Cardiac muscle cell (in vitro differentiated cells and primary cell): ENCODE measurements around the gene CDH9. TPM values are rescaled to one million over a fixed set of nuclear protein-coding genes. Genes with fewer than 3 reads are reported as not detected.

Experiments used
- DNase-seq, 2 donors: peaks; one replicate each; pipeline versions ENCODE4 v3.0.0 to v3.0.0-alpha.2; 2010 to 2017; ENCODE audit warnings: low read depth in 1 of 2, low spot score in 1 of 2
- H3K27ac ChIP-seq: fragments of 200-600 bp; sonication (generic); 2 replicates; pipeline ENCODE4 v1.5.1; 2016
- H3K27me3 ChIP-seq: fragments of 200-600 bp; sonication (generic); 2 replicates; pipeline ENCODE4 v1.6.0; 2016; ENCODE audit warnings: control low read depth
- H3K36me3 ChIP-seq: fragments of 200-600 bp; sonication (generic); 2 replicates; pipeline ENCODE4 v1.5.1; 2016; ENCODE audit warnings: control low read depth
- H3K4me1 ChIP-seq: fragments of 200-600 bp; sonication (generic); 2 replicates; pipeline ENCODE4 v1.8.1; 2017; ENCODE audit warnings: low read depth, mild to moderate bottlenecking, mixed run types
- H3K4me3 ChIP-seq: fragments of 200-600 bp; sonication (generic); 2 replicates; pipeline ENCODE4 v1.5.1; 2016; ENCODE audit warnings: mild to moderate bottlenecking
- H3K9me3 ChIP-seq: fragments of 200-600 bp; sonication (generic); 2 replicates; pipeline ENCODE4 v1.5.1; 2017; ENCODE audit warnings: low read depth, mild to moderate bottlenecking, control low read depth
- polyA plus RNA-seq: library from polyadenylated mRNA; unstranded; fragments of >200 nt; fragmentation: Nextera tagmentation; extraction: Ambion mirVana; gene quantifications from 2 replicates; pipeline ENCODE4 v1.2.1, GENCODE V29; 2016
- total RNA-seq: library from RNA; depleted of rRNA; stranded (reverse); fragments of >200 nt; gene quantifications from 2 replicates; pipeline ENCODE4 v1.2.3, GENCODE V29; 2016
- TF ChIP-seq, protein P1 (sequence below): IDR thresholded peaks from 2 replicates; pipeline ENCODE4 v1.5.1; 2012; ENCODE audit warnings: low read depth, mild to moderate bottlenecking, low read length

The CDH9 gene
- total and polyA plus RNA-seq, 2 experiments from 2014 or later = not detected

DNA sequence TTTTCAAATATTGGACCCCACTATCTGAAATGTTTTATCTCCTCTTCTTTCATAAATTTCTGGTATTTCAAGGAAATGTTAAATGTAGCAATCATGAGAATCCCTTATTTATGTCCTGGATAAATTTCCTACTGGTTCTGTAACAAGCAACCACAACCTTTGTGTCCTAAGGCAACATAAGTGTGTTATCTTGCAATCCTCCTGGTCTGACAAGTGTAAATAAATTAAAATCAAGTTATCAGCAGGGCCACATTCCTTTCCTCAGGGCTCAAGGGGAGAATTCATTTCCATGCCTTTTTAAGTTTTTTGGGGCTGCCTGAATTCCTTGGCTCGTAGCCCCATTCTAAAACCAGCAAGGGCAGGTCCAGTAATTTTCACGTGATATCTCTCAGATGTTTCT lies 83.2 kb downstream of the CDH9 start:
- Histone ChIP-seq H3K27ac (no peak overlapping the region), H3K4me3 (no peak overlapping the region), H3K4me1 (no peaks in the 10 kb centered on the region), H3K36me3 (no peaks in the 10 kb centered on the region), H3K9me3 (no peaks in the 10 kb centered on the region), H3K27me3 (no peaks in the 10 kb centered on the region)
- TF ChIP-seq, protein P1, sequence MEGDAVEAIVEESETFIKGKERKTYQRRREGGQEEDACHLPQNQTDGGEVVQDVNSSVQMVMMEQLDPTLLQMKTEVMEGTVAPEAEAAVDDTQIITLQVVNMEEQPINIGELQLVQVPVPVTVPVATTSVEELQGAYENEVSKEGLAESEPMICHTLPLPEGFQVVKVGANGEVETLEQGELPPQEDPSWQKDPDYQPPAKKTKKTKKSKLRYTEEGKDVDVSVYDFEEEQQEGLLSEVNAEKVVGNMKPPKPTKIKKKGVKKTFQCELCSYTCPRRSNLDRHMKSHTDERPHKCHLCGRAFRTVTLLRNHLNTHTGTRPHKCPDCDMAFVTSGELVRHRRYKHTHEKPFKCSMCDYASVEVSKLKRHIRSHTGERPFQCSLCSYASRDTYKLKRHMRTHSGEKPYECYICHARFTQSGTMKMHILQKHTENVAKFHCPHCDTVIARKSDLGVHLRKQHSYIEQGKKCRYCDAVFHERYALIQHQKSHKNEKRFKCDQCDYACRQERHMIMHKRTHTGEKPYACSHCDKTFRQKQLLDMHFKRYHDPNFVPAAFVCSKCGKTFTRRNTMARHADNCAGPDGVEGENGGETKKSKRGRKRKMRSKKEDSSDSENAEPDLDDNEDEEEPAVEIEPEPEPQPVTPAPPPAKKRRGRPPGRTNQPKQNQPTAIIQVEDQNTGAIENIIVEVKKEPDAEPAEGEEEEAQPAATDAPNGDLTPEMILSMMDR = no peak
- DNase-seq = peak in 1 of 2 donors; percentile 1

DNA sequence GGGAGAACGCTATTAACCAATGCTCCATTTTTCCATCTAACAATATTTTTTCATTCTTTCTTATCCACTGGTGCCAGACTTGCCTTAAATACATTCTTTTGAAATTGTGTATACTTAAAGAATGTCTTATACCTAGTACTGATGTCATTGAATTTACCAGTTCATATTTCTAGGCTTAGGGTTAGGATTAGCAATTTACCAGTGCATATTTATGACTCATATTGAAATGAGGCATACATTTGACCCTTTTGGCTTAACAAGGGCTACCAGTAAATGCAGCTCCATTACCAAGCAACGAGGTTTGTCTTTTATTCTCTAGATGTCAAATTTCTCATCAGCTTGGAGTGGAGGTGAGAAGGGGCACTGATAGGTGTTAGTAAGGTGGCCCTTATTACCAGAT lies 89.5 kb downstream of the CDH9 start:
- Histone ChIP-seq H3K4me1 (no peaks in the 10 kb centered on the region), H3K27ac (no peak overlapping the region), H3K36me3 (no peaks in the 10 kb centered on the region), H3K9me3 (no peaks in the 10 kb centered on the region), H3K4me3 (no peak overlapping the region), H3K27me3 (no peaks in the 10 kb centered on the region)
- TF ChIP-seq, protein P1 = no peak
- no peak for DNase-seq

GRCh38 chr5:26945901-26946300 lies 92.5 kb downstream of the CDH9 start:
- H3K36me3 ChIP-seq = no peaks in the 10 kb centered on the region
- no peak for DNase-seq
- TF ChIP-seq, protein P1 = no peak
- H3K27me3 ChIP-seq = no peaks in the 10 kb centered on the region
- no peak overlapping the region for H3K27ac ChIP-seq
- H3K4me1 ChIP-seq = no peaks in the 10 kb centered on the region
- no peaks in the 10 kb centered on the region for H3K9me3 ChIP-seq
- no peak overlapping the region for H3K4me3 ChIP-seq

- TF ChIP-seq, protein P1 = no peak
Observed at GRCh38 chr5:26942481-26942880, 95.9 kb downstream of the CDH9 start.

DNA sequence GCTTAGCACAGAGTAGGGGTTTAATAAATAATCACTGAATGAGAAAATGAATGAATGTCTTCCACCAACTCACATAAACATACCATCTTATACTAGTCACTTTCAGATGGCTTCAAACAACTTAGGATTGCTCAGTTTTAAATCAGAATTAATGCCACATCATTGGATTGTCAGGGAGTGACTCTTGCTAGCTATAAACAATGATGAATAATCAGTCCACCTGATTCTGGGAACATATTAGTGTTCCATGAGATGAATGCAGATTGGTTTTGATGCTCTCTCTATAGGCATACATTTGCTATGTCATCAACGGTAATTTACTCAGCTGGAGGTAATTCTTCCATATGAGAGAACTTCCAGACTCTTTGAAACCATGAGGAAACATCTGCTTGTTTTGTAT lies 97.4 kb downstream of the CDH9 start:
- TF ChIP-seq, protein P1 = no peak
- no peaks in the 10 kb centered on the region for H3K36me3 ChIP-seq
- no peaks in the 10 kb centered on the region for H3K4me1 ChIP-seq
- H3K27ac ChIP-seq = no peak overlapping the region
- H3K27me3 ChIP-seq = no peaks in the 10 kb centered on the region
- H3K9me3 ChIP-seq = no peaks in the 10 kb centered on the region
- no peak overlapping the region for H3K4me3 ChIP-seq
- DNase-seq = no peak

More at GRCh38 chr5:26942481-26942880, 95.9 kb downstream of the CDH9 start:
- Histone ChIP-seq H3K27ac (no peak overlapping the region), H3K4me1 (no peaks in the 10 kb centered on the region), H3K4me3 (no peak overlapping the region), H3K36me3 (no peaks in the 10 kb centered on the region), H3K9me3 (no peaks in the 10 kb centered on the region), H3K27me3 (no peaks in the 10 kb centered on the region)
- peak in 1 of 2 donors; percentile 26 for DNase-seq

- no peak for DNase-seq
- H3K4me3 ChIP-seq = no peak overlapping the region
Observed at GRCh38 chr5:26932238-26932637, 106.1 kb downstream of the CDH9 start.

More at GRCh38 chr5:26932238-26932637, 106.1 kb downstream of the CDH9 start:
- H3K4me1 ChIP-seq = no peaks in the 10 kb centered on the region
- H3K27me3 ChIP-seq = no peaks in the 10 kb centered on the region
- H3K36me3 ChIP-seq = no peaks in the 10 kb centered on the region
- H3K27ac ChIP-seq = no peak overlapping the region
- TF ChIP-seq, protein P1 = no peak
- no peaks in the 10 kb centered on the region for H3K9me3 ChIP-seq
